HepG2 (cell line): ENCODE measurements around the gene NIN. TPM values are rescaled to one million over a fixed set of nuclear protein-coding genes. Genes with fewer than 3 reads are reported as not detected.

ENCODE experiments used
- ATAC-seq: fragments of 200-7000 bp; cut with Tn5 transposase; 3 replicates; pipeline ENCODE4 v1.9.1; 2020; ENCODE audit warnings: mild to moderate bottlenecking, moderate library complexity
- BruUV-seq: library from RNA; stranded (reverse); fragments of 400-500 nt; replicated peaks from 2 replicates; lab custom pipeline; 2021; lab: Mats Ljungman, UMichigan
- CTCF ChIA-PET: fragments of 300-600 bp; formaldehyde crosslinking; extraction: SDS; loops from one replicate; lab custom pipeline; 2021; ENCODE audit warnings: low total read pairs, inconsistent platforms, low intra/inter-chr PET ratio; lab: Yijun Ruan, JAX
- POLR2A ChIA-PET: fragments of 350-600 bp; sonication (Branson Sonifier 250); formaldehyde crosslinking; loops from one replicate; lab custom pipeline; 2020; ENCODE audit warnings: antibody characterized with exemption, inconsistent platforms; lab: Yijun Ruan, JAX
- DNase-seq: peaks from one replicate; pipeline ENCODE4 v3.0.0-alpha.2; 2015; ENCODE audit warnings: low spot score
- FAIRE-seq: peaks from 3 replicates; lab custom pipeline; 2011; peaks lifted over from hg19 to GRCh38; lab: Jason Lieb, UNC
- H2AFZ ChIP-seq: one replicate; pipeline ENCODE4 v1.6.1; 2011; ENCODE audit warnings: low read length, inconsistent platforms
- H3K27ac ChIP-seq: fragments of 300-600 bp; 3 replicates; pipeline ENCODE4 v1.8.0; 2011; ENCODE audit warnings: mixed run types, mild to moderate bottlenecking, mixed read lengths, low read length, inconsistent platforms; ENCODE audit not compliant: insufficient read depth; ENCODE audit errors: extremely low read length
- H3K27me3 ChIP-seq, 2 experiments: fragments of 200-600 bp in 1 of 2; 2 replicates in 1 of 2; 3 replicates in 1 of 2; pipeline versions ENCODE4 v1.6.0 to v1.8.0; 2011; ENCODE audit warnings: low read length in 2 of 2, mild to moderate bottlenecking in 2 of 2, moderate library complexity in 2 of 2, inconsistent platforms in 1 of 2; ENCODE audit not compliant: insufficient read depth in 2 of 2, control insufficient read depth in 1 of 2
- H3K36me3 ChIP-seq, 2 experiments: fragments of 200-600 bp in 1 of 2; replicated peaks in 1 of 2; 2 replicates in 1 of 2; 3 replicates in 1 of 2; pipeline versions ENCODE4 v1.5.1 to v1.8.0; 2011; ENCODE audit warnings: low read length in 2 of 2, inconsistent platforms in 1 of 2; ENCODE audit not compliant: insufficient read depth in 2 of 2, control insufficient read depth in 1 of 2
- H3K4me1 ChIP-seq: 2 replicates; pipeline ENCODE4 v1.5.1; 2012; ENCODE audit warnings: low read length, inconsistent platforms; ENCODE audit not compliant: insufficient read depth
- H3K4me2 ChIP-seq: 2 replicates; pipeline ENCODE4 v1.6.0; 2011; ENCODE audit warnings: low read depth, low read length, inconsistent platforms
- H3K4me3 ChIP-seq, 3 experiments: fragments of 200-600 bp in 1 of 3; sonication (generic), shearing (Covaris generic) in 1 of 3; replicated peaks in 1 of 3; 2 replicates each; pipeline ENCODE4 v1.5.1; 2011 to 2016; ENCODE audit warnings: low read length in 3 of 3, inconsistent platforms in 2 of 3, low read depth in 2 of 3, mild to moderate bottlenecking in 2 of 3, control low read depth in 1 of 3, mixed read lengths in 1 of 3; ENCODE audit not compliant: insufficient read depth in 1 of 3
- H3K79me2 ChIP-seq: one replicate; pipeline ENCODE4 v1.6.1; 2011; ENCODE audit warnings: low read length, inconsistent platforms; ENCODE audit not compliant: insufficient read depth
- H3K9ac ChIP-seq: 2 replicates; pipeline ENCODE4 v1.6.0; 2011; ENCODE audit warnings: mild to moderate bottlenecking, low read depth, low read length, inconsistent platforms; ENCODE audit not compliant: insufficient read depth
- H3K9me3 ChIP-seq: 2 replicates; pipeline ENCODE4 v1.5.1; 2012; ENCODE audit warnings: mild to moderate bottlenecking, low read length
- H4K20me1 ChIP-seq: 2 replicates; pipeline ENCODE4 v1.6.0; 2011; ENCODE audit warnings: inconsistent platforms, mild to moderate bottlenecking, low read length, moderate library complexity; ENCODE audit not compliant: insufficient read depth
- ATF6 ChIP-seq: sonication (generic); formaldehyde crosslinking; conservative IDR thresholded peaks from 2 replicates; pipeline ENCODE4 v1.4.0; 2020; ENCODE audit warnings: missing genetic modification reagents
- DNMT3B ChIP-seq: conservative IDR thresholded peaks from 2 replicates; pipeline ENCODE4 v1.6.1; 2016; ENCODE audit warnings: missing biosample characterization, control low read depth
- KDM5B ChIP-seq: sonication (generic); formaldehyde crosslinking; IDR thresholded peaks from 2 replicates; pipeline ENCODE4 v1.4.0; 2020; ENCODE audit warnings: missing genetic modification reagents, mild to moderate bottlenecking, borderline replicate concordance
- PAXIP1 ChIP-seq: sonication (generic); formaldehyde crosslinking; conservative IDR thresholded peaks from 2 replicates; pipeline ENCODE4 v1.4.0; 2020; ENCODE audit warnings: mild to moderate bottlenecking, missing genetic modification reagents, moderate library complexity
- PCBP2 ChIP-seq: fragments of 200-400 bp; formaldehyde crosslinking; optimal IDR thresholded peaks from 2 replicates; pipeline ENCODE3; 2018; ENCODE audit warnings: low read length, low read depth; ENCODE audit not compliant: poor library complexity, severe bottlenecking
- TEAD3 ChIP-seq: optimal IDR thresholded peaks from 2 replicates; pipeline ENCODE3; 2016; ENCODE audit warnings: borderline replicate concordance
- THAP7 ChIP-seq: sonication (generic); formaldehyde crosslinking; IDR thresholded peaks from 2 replicates; pipeline ENCODE4 v1.8.1; 2023; ENCODE audit warnings: mild to moderate bottlenecking, missing genetic modification reagents
- ZBTB20 ChIP-seq: sonication (generic); formaldehyde crosslinking; IDR thresholded peaks from 2 replicates; pipeline ENCODE4 v1.8.1; 2023; ENCODE audit warnings: missing genetic modification reagents, low read depth, mild to moderate bottlenecking, borderline replicate concordance
- ZNF180 ChIP-seq: sonication (generic); formaldehyde crosslinking; IDR thresholded peaks from 2 replicates; pipeline ENCODE4 v1.4.0; 2020; ENCODE audit warnings: low read depth, missing genetic modification reagents, borderline replicate concordance
- ZNF260 ChIP-seq: sonication (generic); formaldehyde crosslinking; IDR thresholded peaks from 2 replicates; pipeline ENCODE4 v1.4.0; 2020; ENCODE audit warnings: missing genetic modification reagents, low read depth, mild to moderate bottlenecking, borderline replicate concordance
- ZNF292 ChIP-seq: sonication (generic); formaldehyde crosslinking; IDR thresholded peaks from 2 replicates; pipeline ENCODE4 v1.8.1; 2022; ENCODE audit warnings: mild to moderate bottlenecking, low read depth, missing genetic modification reagents, borderline replicate concordance
- ZNF451 ChIP-seq: sonication (generic); formaldehyde crosslinking; IDR thresholded peaks from 2 replicates; pipeline ENCODE4 v1.5.0; 2020; ENCODE audit warnings: mild to moderate bottlenecking, missing genetic modification reagents
- ZNF704 ChIP-seq: sonication (generic); formaldehyde crosslinking; IDR thresholded peaks from 2 replicates; pipeline ENCODE4 v1.8.1; 2023; ENCODE audit warnings: mild to moderate bottlenecking, inconsistent platforms, moderate library complexity, missing genetic modification reagents, borderline replicate concordance
- ZNF746 ChIP-seq: sonication (generic); formaldehyde crosslinking; IDR thresholded peaks from 2 replicates; pipeline ENCODE4 v1.8.0; 2022; ENCODE audit warnings: mild to moderate bottlenecking, missing genetic modification reagents
- WGBS: methylation state at CpG from one replicate; pipeline ENCODE4 v1.1.6; 2017; ENCODE audit warnings: low lambda C conversion rate; 5-methylcytosine and 5-hydroxymethylcytosine counted together
- in situ Hi-C: cut with HindIII; loops from 2 replicates; pipeline ENCODE4 v1.10.0; 2017; ENCODE audit warnings: low pct_unique_long_range_greater_than_20kb; ENCODE audit not compliant: extremely low pct_ligation_motif_present
- intact Hi-C: fragments of 100-400 bp; cut with micrococcal nuclease; formaldehyde crosslinking; loops from one replicate; pipeline ENCODE4 v1.10.0; 2022; ENCODE audit not compliant: unreplicated experiment
- polyA plus RNA-seq, 8 experiments: library from polyadenylated mRNA; depleted of rRNA in 3 of 8; stranded (reverse) in 7 of 8; unstranded in 1 of 8; fragments of >200 nt; fragmentation: Illumina TruSeq in 4 of 8; extraction: Trizol in 4 of 8; gene quantifications; 2 replicates each; pipeline versions ENCODE4 v1.2.1 to v1.2.3, GENCODE V29; 2011 to 2016; ENCODE audit warnings: low read depth in 4 of 8, missing spikeins in 1 of 8, mixed read lengths in 1 of 8; ENCODE audit not compliant: insufficient read depth in 1 of 8
- total RNA-seq, 5 experiments: library from RNA; depleted of rRNA; stranded (reverse); fragments of >200 nt; fragmentation: Illumina TruSeq; extraction: Trizol; gene quantifications; 2 replicates each; pipeline ENCODE4 v1.2.3, GENCODE V29; 2016; ENCODE audit warnings: low read depth in 1 of 5
- TF ChIP-seq, protein P1 (sequence below): sonication (generic); formaldehyde crosslinking; IDR thresholded peaks from 2 replicates; pipeline ENCODE4 v1.9.0; 2021; ENCODE audit warnings: missing genetic modification reagents, borderline replicate concordance

NIN gene
- total and polyA plus RNA-seq, 2 of the 13 experiments (the other 11 are each of a cell fraction or from before 2014, with no cell fraction given), result 2.8 to 9.7 TPM

DNA sequence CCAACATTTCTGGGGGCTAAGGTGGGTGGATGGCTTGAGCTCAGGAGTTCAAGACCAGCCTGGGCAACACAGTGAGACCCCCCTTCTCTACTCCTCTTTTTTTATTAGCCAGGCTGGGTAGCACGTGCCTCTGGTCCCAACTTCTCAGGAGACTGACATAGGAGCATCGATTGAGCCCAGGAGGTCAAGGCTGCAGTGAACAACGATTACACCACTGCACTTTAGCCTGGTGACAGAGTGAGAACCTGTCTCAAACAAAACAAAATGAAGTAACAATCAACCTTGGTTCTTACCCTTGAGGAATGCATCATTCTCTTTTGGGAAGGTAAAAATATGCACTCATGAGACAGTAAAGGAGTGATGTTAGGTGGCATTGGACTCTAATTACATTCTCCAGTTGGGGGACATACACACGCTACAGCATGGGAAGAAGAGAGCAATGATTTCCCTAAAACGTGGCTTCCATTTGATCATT, 3.9 kb upstream of the NIN start:
- CTCF ChIA-PET, result no interaction called here
- no TSS peak for BruUV-seq
- ATAC-seq (no peak), FAIRE-seq (peak; percentile 84), DNase-seq (peak; percentile 25)
- 3% methylated on average over 5 of the region's 5 CpGs for WGBS
- Histone ChIP-seq H3K9ac (no peak overlapping the region), H3K27ac (peak overlapping the region; percentile 15), H3K4me3 (no peak overlapping the region; a peak in 1 of 6 replicates), H3K4me2 (peak overlapping the region; percentile 26), H4K20me1 (no peaks in the 10 kb centered on the region; the same call in 1 of the 2 replicates), H3K4me1 (peaks cover 86% of the 10 kb centered on the region), H3K27me3 (peaks cover 0 to 17% of the 10 kb centered on the region in 2 experiments; a peak in 1 of 5 replicates), H3K9me3 (no peaks in the 10 kb centered on the region), H3K79me2 (no peaks in the 10 kb centered on the region), H3K36me3 (no peaks in the 10 kb centered on the region), H2AFZ (no peak overlapping the region)
- POLR2A ChIA-PET, result no interaction called here
- in situ Hi-C loops, result no loop called here
- intact Hi-C loops, result loop anchor here (5.0 kb wide), 1 partner anchor 102 kb away; no protein-coding TSS in a partner anchor
- TF ChIP-seq PCBP2, result no peak
- TF ChIP-seq TEAD3 (CRISPR knock-in tag), result no peak
- TF ChIP-seq ZBTB20 (CRISPR knock-in tag), result no peak
- TF ChIP-seq PAXIP1 (CRISPR knock-in tag), result peak; percentile 79
- no peak for TF ChIP-seq ZNF260 (CRISPR knock-in tag)
- no peak for TF ChIP-seq ZNF451
- no peak for TF ChIP-seq KDM5B (CRISPR knock-in tag)
- no peak for TF ChIP-seq DNMT3B (CRISPR knock-in tag)
- no peak for TF ChIP-seq ATF6 (CRISPR knock-in tag)
- TF ChIP-seq ZNF746 (CRISPR knock-in tag), result 0 out of 2 replicates have a peak, but pooled peaks have one; percentile 40
- TF ChIP-seq ZNF292 (CRISPR knock-in tag), result peak; percentile 66; the same call in 1 of the 2 replicates
- TF ChIP-seq ZNF704, result no peak
- TF ChIP-seq, protein P1, sequence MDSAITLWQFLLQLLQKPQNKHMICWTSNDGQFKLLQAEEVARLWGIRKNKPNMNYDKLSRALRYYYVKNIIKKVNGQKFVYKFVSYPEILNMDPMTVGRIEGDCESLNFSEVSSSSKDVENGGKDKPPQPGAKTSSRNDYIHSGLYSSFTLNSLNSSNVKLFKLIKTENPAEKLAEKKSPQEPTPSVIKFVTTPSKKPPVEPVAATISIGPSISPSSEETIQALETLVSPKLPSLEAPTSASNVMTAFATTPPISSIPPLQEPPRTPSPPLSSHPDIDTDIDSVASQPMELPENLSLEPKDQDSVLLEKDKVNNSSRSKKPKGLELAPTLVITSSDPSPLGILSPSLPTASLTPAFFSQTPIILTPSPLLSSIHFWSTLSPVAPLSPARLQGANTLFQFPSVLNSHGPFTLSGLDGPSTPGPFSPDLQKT (CRISPR knock-in tag), result no peak
- TF ChIP-seq THAP7 (CRISPR knock-in tag), result no peak
- TF ChIP-seq ZNF180 (CRISPR knock-in tag), result no peak
